ENCODE measurements around the gene GANAB.

The GANAB gene

GRCh38 chr11:62579252-62579651 lies 67.2 kb downstream of the GANAB start:
- no peak for TF ChIP-seq POLR2A (IDR thresholded peaks at IDR 0.05; ENCODE audit: extremely low read depth, insufficient read length)
- DNase-seq (ENCODE audit: low read depth), result no peak

DNA sequence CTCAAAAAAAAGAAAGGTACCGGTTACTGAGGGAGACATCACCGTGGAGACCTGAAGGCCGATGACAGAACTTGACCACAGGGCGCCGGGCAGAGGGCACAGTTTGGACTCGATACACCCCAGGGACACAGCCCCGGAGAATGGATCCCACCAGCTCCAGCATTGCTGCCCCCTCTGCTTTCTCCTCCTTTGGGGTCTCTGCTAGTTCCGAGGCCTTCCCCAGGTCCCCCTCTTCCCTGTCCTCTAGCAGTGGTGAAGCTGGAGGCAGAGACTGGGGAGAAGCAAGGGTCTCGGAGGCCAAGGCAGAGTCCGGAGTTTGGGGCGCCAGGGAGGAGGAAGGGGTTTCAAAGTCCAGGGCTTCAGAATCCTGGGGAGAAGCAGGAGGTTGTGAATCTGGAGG lies 67.9 kb downstream of the GANAB start:
- H3K4me3 ChIP-seq (ENCODE audit: low read depth, low read length), result no peak overlapping the region
- no peak for DNase-seq (ENCODE audit: low read depth)
- TF ChIP-seq CTCF (IDR thresholded peaks at IDR 0.05; ENCODE audit: low read depth, low read length), result no peak

More at GRCh38 chr11:62579252-62579651, 67.2 kb downstream of the GANAB start:
- no peak overlapping the region for H3K4me3 ChIP-seq (ENCODE audit: low read depth, low read length)

- H3K4me3 ChIP-seq (ENCODE audit: low read depth, low read length), result no peak overlapping the region
- TF ChIP-seq POLR2A (IDR thresholded peaks at IDR 0.05; ENCODE audit: extremely low read depth, insufficient read length) (no peak), MYC (IDR thresholded peaks at IDR 0.05; ENCODE audit: low read depth, low read length) (no peak), CTCF (IDR thresholded peaks at IDR 0.05; ENCODE audit: low read depth, low read length) (no peak)
- TF ChIP-seq, protein P1, sequence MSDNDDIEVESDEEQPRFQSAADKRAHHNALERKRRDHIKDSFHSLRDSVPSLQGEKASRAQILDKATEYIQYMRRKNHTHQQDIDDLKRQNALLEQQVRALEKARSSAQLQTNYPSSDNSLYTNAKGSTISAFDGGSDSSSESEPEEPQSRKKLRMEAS (IDR thresholded peaks at IDR 0.05; ENCODE audit: low read depth, low read length), result no peak
- DNase-seq (ENCODE audit: low read depth), result no peak
Observed at GRCh38 chr11:62577046-62577714, 69.2 kb downstream of the GANAB start.

- no peak for TF ChIP-seq CTCF (IDR thresholded peaks at IDR 0.05; ENCODE audit: low read depth, low read length)
- no peak overlapping the region for H3K4me3 ChIP-seq (ENCODE audit: low read depth, low read length)
- no peak for DNase-seq (ENCODE audit: low read depth)
Observed at GRCh38 chr11:62575837-62576236, 70.6 kb downstream of the GANAB start.

GRCh38 chr11:62575156-62575555 lies 71.3 kb downstream of the GANAB start:
- no peak for DNase-seq (ENCODE audit: low read depth)
- TF ChIP-seq CTCF (IDR thresholded peaks at IDR 0.05; ENCODE audit: low read depth, low read length) (no peak), POLR2A (IDR thresholded peaks at IDR 0.05; ENCODE audit: extremely low read depth, insufficient read length) (no peak), MYC (IDR thresholded peaks at IDR 0.05; ENCODE audit: low read depth, low read length) (no peak)
- TF ChIP-seq, protein P1 (IDR thresholded peaks at IDR 0.05; ENCODE audit: low read depth, low read length), result no peak
- peak overlapping the region; percentile 84 for H3K4me3 ChIP-seq (ENCODE audit: low read depth, low read length)
